Measurements from ENCODE around the gene NRP1. TPM values are rescaled to one million over a fixed set of nuclear protein-coding genes. Genes with fewer than 3 reads are reported as not detected.

The NRP1 gene
- total RNA-seq, 1 donor: 173 TPM

- H4K20me1 ChIP-seq (ENCODE audit: insufficient read depth, low read length): no peaks in the 10 kb centered on the region
- no peaks in the 10 kb centered on the region for H3K36me3 ChIP-seq (ENCODE audit: insufficient read depth, low read length)
- TF ChIP-seq, protein P1, sequence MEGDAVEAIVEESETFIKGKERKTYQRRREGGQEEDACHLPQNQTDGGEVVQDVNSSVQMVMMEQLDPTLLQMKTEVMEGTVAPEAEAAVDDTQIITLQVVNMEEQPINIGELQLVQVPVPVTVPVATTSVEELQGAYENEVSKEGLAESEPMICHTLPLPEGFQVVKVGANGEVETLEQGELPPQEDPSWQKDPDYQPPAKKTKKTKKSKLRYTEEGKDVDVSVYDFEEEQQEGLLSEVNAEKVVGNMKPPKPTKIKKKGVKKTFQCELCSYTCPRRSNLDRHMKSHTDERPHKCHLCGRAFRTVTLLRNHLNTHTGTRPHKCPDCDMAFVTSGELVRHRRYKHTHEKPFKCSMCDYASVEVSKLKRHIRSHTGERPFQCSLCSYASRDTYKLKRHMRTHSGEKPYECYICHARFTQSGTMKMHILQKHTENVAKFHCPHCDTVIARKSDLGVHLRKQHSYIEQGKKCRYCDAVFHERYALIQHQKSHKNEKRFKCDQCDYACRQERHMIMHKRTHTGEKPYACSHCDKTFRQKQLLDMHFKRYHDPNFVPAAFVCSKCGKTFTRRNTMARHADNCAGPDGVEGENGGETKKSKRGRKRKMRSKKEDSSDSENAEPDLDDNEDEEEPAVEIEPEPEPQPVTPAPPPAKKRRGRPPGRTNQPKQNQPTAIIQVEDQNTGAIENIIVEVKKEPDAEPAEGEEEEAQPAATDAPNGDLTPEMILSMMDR (IDR thresholded peaks at IDR 0.05; ENCODE audit: extremely low read depth, low read depth, low read length): no peak
- H3K79me2 ChIP-seq (ENCODE audit: insufficient read depth, low read length): no peaks in the 10 kb centered on the region
- peak overlapping the region; percentile 84 for H3K27ac ChIP-seq (ENCODE audit: low read depth, low read length)
- no peak overlapping the region for H3K4me3 ChIP-seq (ENCODE audit: insufficient read depth, low read length)
- no peaks in the 10 kb centered on the region for H3K27me3 ChIP-seq (ENCODE audit: insufficient read depth, low read length)
- H3K4me1 ChIP-seq (ENCODE audit: insufficient read depth, low read length): peaks cover 41% of the 10 kb centered on the region
- H3K4me2 ChIP-seq (ENCODE audit: insufficient read depth, low read length): peak overlapping the region; percentile 50
- H2AFZ ChIP-seq (ENCODE audit: low read length): no peak overlapping the region
- DNase-seq (ENCODE audit: insufficient read length, low spot score, missing footprints): peak; percentile 84
- H3K9me3 ChIP-seq (ENCODE audit: low read depth, low read length): no peaks in the 10 kb centered on the region
These were observed 179.9 kb downstream of the NRP1 start for GRCh38 chr10:33154590-33154989.

DNA sequence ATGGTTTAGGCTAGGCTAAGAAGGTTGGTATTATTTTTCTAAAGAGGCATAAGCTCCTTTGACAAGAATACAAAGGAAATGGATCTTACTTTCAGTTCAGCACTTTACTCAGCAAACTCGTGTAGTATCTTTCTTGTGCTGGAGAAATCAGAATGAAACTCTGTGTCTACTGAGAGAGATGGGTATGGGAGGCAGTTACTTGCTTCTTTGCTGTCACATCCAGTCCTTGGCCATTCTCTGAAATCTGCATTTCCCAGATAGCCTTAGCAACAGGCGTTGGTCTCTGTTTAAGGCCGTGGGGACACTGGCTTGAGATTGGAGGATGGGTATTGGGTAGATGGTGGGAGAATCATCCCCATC, 180.5 kb downstream of the NRP1 start:
- Histone ChIP-seq H3K27ac (ENCODE audit: low read depth, low read length) (peak overlapping the region; percentile 84), H3K9me3 (ENCODE audit: low read depth, low read length) (no peaks in the 10 kb centered on the region), H3K4me3 (ENCODE audit: insufficient read depth, low read length) (no peak overlapping the region), H3K79me2 (ENCODE audit: insufficient read depth, low read length) (no peaks in the 10 kb centered on the region), H3K4me2 (ENCODE audit: insufficient read depth, low read length) (no peak overlapping the region), H3K4me1 (ENCODE audit: insufficient read depth, low read length) (peaks cover 41% of the 10 kb centered on the region), H2AFZ (ENCODE audit: low read length) (no peak overlapping the region), H3K27me3 (ENCODE audit: insufficient read depth, low read length) (no peaks in the 10 kb centered on the region), H3K36me3 (ENCODE audit: insufficient read depth, low read length) (no peaks in the 10 kb centered on the region), H4K20me1 (ENCODE audit: insufficient read depth, low read length) (no peaks in the 10 kb centered on the region)
- DNase-seq (ENCODE audit: insufficient read length, low spot score, missing footprints): no peak
- TF ChIP-seq, protein P1 (IDR thresholded peaks at IDR 0.05; ENCODE audit: extremely low read depth, low read depth, low read length): no peak

DNA sequence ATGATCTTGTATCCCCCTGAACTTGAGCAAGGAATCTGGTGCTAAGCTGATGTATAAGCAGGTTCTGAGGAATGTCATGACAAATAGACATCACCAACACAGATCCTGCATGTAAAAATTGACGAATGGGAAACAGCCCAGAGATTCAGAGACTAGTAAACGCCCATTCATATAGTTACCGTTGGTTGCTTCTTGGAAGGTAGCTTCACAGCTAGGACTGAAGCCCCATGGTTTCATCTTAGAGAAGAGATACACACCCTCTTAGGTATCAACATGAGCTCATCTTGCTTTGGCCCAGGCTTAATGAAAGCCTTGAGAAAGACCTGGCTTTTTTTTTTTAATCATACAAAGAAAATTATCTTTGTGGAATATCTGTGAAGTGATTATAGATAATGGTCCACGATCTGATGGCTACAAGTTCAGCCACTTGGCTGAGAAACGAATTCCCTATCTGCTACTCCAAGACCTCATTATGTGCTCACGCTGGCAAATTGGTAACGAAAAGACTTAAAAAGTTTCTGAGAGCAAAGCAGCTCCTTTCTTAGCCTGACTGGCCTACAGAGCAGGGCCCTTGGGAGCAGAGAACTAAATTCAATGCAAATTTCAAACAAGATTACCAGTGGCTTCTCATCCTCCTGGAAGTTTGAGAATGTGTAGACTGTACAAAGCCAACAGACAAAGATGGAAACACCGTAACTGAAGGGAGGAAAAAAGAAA, 181.1 kb downstream of the NRP1 start:
- H3K4me3 ChIP-seq (ENCODE audit: insufficient read depth, low read length): no peak overlapping the region
- H2AFZ ChIP-seq (ENCODE audit: low read length): no peak overlapping the region
- TF ChIP-seq, protein P1 (IDR thresholded peaks at IDR 0.05; ENCODE audit: extremely low read depth, low read depth, low read length): no peak
- H3K79me2 ChIP-seq (ENCODE audit: insufficient read depth, low read length): no peaks in the 10 kb centered on the region
- no peaks in the 10 kb centered on the region for H3K36me3 ChIP-seq (ENCODE audit: insufficient read depth, low read length)
- H3K27ac ChIP-seq (ENCODE audit: low read depth, low read length): peak overlapping the region; percentile 84
- H3K4me2 ChIP-seq (ENCODE audit: insufficient read depth, low read length): no peak overlapping the region
- H3K4me1 ChIP-seq (ENCODE audit: insufficient read depth, low read length): peaks cover 41% of the 10 kb centered on the region
- no peak for DNase-seq (ENCODE audit: insufficient read length, low spot score, missing footprints)
- H3K9me3 ChIP-seq (ENCODE audit: low read depth, low read length): no peaks in the 10 kb centered on the region
- no peaks in the 10 kb centered on the region for H4K20me1 ChIP-seq (ENCODE audit: insufficient read depth, low read length)
- H3K27me3 ChIP-seq (ENCODE audit: insufficient read depth, low read length): no peaks in the 10 kb centered on the region

- H3K4me1 ChIP-seq (ENCODE audit: insufficient read depth, low read length): peaks cover 41% of the 10 kb centered on the region
- no peak overlapping the region for H3K4me2 ChIP-seq (ENCODE audit: insufficient read depth, low read length)
- TF ChIP-seq, protein P1 (IDR thresholded peaks at IDR 0.05; ENCODE audit: extremely low read depth, low read depth, low read length): no peak
- DNase-seq (ENCODE audit: insufficient read length, low spot score, missing footprints): no peak
- H3K27me3 ChIP-seq (ENCODE audit: insufficient read depth, low read length): no peaks in the 10 kb centered on the region
- H2AFZ ChIP-seq (ENCODE audit: low read length): no peak overlapping the region
- H3K4me3 ChIP-seq (ENCODE audit: insufficient read depth, low read length): no peak overlapping the region
- H3K79me2 ChIP-seq (ENCODE audit: insufficient read depth, low read length): no peaks in the 10 kb centered on the region
- no peaks in the 10 kb centered on the region for H4K20me1 ChIP-seq (ENCODE audit: insufficient read depth, low read length)
- no peak overlapping the region for H3K27ac ChIP-seq (ENCODE audit: low read depth, low read length)
- no peaks in the 10 kb centered on the region for H3K36me3 ChIP-seq (ENCODE audit: insufficient read depth, low read length)
- no peaks in the 10 kb centered on the region for H3K9me3 ChIP-seq (ENCODE audit: low read depth, low read length)
These were observed 181.7 kb downstream of the NRP1 start for GRCh38 chr10:33152750-33153149.
